Adipose tissue (tissue), 3 donors: ENCODE measurements around the gene NPVF. TPM values are rescaled to one million over a fixed set of nuclear protein-coding genes. Genes with fewer than 3 reads are reported as not detected.

Experiments used
- H3K27ac ChIP-seq: one replicate; pipeline ENCODE4 v1.5.1; 2013; ENCODE audit warnings: low read depth, low read length
- WGBS, 3 donors: extraction: QIAGEN DNeasy Blood & Tissue Kit; methylation state at CpG; one replicate each; pipeline ENCODE4 v1.1.7; 2013; 5-methylcytosine and 5-hydroxymethylcytosine counted together
- polyA plus RNA-seq, 3 donors: library from polyadenylated mRNA; stranded (reverse); fragments of 200-250 nt; gene quantifications; one replicate each; pipeline ENCODE4 v1.2.3, GENCODE V29; 2013
- donor health status: healthy with polysubstance abuse.
- donor health status: Bipolar disorder and iron deficiency.
- donor health status: healthy.

Gene NPVF
- polyA plus RNA-seq, 3 donors, result not detected

DNA sequence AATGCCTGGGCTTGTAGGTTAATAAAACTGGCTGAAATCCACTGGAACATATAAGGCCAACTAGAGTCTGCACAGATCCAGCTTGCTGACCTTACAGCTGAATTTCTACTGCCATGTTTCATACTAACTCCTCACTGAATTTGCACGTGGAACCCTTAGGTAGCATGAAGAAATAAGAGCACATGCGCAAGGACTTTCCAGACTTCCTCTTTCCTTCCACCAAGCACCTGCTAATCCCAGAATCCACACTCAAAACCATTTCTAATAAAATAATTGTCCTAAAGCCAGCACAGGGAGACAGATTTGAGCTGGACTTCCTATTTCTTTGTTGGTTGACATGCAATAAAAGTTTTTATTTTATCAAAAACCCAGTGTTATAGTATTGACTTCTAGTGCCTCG, 46.8 kb downstream of the NPVF start:
- no peak overlapping the region for H3K27ac ChIP-seq
- whole genome bisulfite sequencing, 3 donors, result 70 to 87% (median 74%) methylated on average over 3 of the region's 3 CpGs

GRCh38 chr7:25180946-25181345, 47.3 kb downstream of the NPVF start:
- 72 to 85% (median 79%) methylated on average over 7 of the region's 7 CpGs for WGBS, 3 donors

DNA sequence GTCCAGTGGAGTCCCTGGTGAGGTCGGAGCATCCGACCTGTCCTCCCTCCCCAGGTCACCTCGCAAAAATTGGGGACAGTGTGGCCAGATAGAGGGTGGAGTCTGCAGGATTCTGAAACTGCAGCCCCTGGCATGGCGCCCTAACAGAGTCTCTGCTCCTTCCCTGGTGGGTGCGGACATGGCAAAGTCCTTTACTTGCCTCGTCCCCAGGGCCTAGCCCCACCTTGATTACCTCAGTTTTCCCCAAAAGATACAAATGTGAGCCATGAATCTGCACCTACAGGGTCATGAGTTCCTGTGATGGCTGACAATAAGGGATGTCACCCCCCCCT, 47.7 kb downstream of the NPVF start:
- 13 to 18% (median 14%) methylated on average over 6 of the region's 6 CpGs for WGBS, 3 donors
- no peak overlapping the region for H3K27ac ChIP-seq

More at GRCh38 chr7:25180946-25181345, 47.3 kb downstream of the NPVF start:
- H3K27ac ChIP-seq, result no peak overlapping the region

GRCh38 chr7:25179771-25180591, 48.3 kb downstream of the NPVF start:
- peak overlapping the region; percentile 55 for H3K27ac ChIP-seq
- 1 to 2% (median 1%) methylated on average over 49 to 74 of the region's 74 CpGs for WGBS, 3 donors

DNA sequence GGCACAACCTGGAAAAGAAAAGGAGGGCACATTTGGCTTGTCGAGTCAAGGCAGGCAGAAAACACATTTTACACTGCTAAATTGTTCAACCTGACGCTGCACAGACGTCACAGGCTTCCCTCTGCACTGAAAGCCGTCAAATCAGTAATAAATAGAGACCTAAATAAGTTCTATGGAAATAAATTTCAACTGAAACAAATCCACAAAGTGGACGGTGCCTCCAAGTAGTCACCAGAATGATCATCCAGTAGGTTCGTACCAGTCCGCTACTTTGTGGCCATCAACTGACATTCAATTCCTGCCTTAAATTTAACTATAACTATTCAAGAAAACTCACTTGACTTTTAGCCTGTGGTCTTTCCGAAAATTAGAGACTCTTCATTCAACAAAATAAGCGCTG, 49.0 kb downstream of the NPVF start:
- peak overlapping the region; percentile 55 for H3K27ac ChIP-seq

More for the DNA sequence above, 49.0 kb downstream of the NPVF start:
- 64 to 76% (median 66%) methylated on average over 9 of the region's 9 CpGs for WGBS, 3 donors

Other genes starting within 250 kb of the NPVF start
- gene OSBPL3, start 248.3 kb downstream of the NPVF start, polyA plus RNA-seq, result 1 to 10 TPM in 1 of 3 donors, under 1 TPM in 2; 0.71 to 1.2 (median 0.79) TPM
- 100 to 1,000 TPM in 1 of 3 donors, 10 to 100 TPM in 2; 25.6 to 111 (median 93.9) TPM for gene CYCS, start 103.2 kb downstream of the NPVF start, polyA plus RNA-seq